OCI-LY7 (cell line): Measurements from ENCODE around the gene ARL8B. TPM values are rescaled to one million over a fixed set of nuclear protein-coding genes. Genes with fewer than 3 reads are reported as not detected.

Experiments
- BruUV-seq: library from RNA; stranded (reverse); fragments of 400-500 nt; replicated peaks from 2 replicates; lab custom pipeline; 2021; lab: Mats Ljungman, UMichigan
- CTCF ChIA-PET: fragments of 300-600 bp; sonication (Branson Sonifier 250); formaldehyde crosslinking; loops from one replicate; lab custom pipeline; 2022; ENCODE audit warnings: antibody characterized with exemption; ENCODE audit not compliant: unreplicated experiment; lab: Charles Lee
- POLR2A ChIA-PET: fragments of 300-600 bp; sonication (Branson Sonifier 250); formaldehyde crosslinking; loops from one replicate; lab custom pipeline; 2022; ENCODE audit warnings: antibody characterized with exemption; lab: Charles Lee
- DNase-seq: peaks from one replicate; pipeline ENCODE4 v3.0.0-alpha.2; 2015; ENCODE audit warnings: low spot score
- H2AFZ ChIP-seq: fragments of 200-600 bp; sonication (generic), shearing (Covaris generic); 2 replicates; pipeline ENCODE4 v1.6.1; 2014; ENCODE audit warnings: mild to moderate bottlenecking, antibody characterized with exemption, low read length, moderate library complexity
- H3K27ac ChIP-seq: fragments of 200-600 bp; sonication (generic); 2 replicates; pipeline ENCODE4 v1.5.1; 2014; ENCODE audit warnings: mixed run types, low read depth, mild to moderate bottlenecking, moderate library complexity, low read length, inconsistent platforms; ENCODE audit not compliant: poor library complexity, severe bottlenecking
- H3K36me3 ChIP-seq: fragments of 200-600 bp; sonication (generic); 2 replicates; pipeline ENCODE4 v1.6.1; 2014; ENCODE audit warnings: mild to moderate bottlenecking, antibody characterized with exemption, low read length, moderate library complexity, mixed read lengths; ENCODE audit not compliant: insufficient read depth
- H3K4me1 ChIP-seq: fragments of 200-600 bp; sonication (generic); 2 replicates; pipeline ENCODE4 v1.5.1; 2014; ENCODE audit warnings: mild to moderate bottlenecking, low read length; ENCODE audit not compliant: insufficient read depth, poor library complexity, severe bottlenecking
- H3K4me2 ChIP-seq: fragments of 200-600 bp; sonication (generic); 2 replicates; pipeline ENCODE4 v1.6.1; 2014; ENCODE audit warnings: mild to moderate bottlenecking, low read length
- H3K4me3 ChIP-seq: fragments of 200-600 bp; sonication (generic); 2 replicates; pipeline ENCODE4 v1.5.1; 2014; ENCODE audit warnings: mild to moderate bottlenecking, low read depth, low read length; ENCODE audit not compliant: poor library complexity, severe bottlenecking
- H3K79me2 ChIP-seq: fragments of 200-600 bp; sonication (generic); 2 replicates; pipeline ENCODE4 v1.6.1; 2016; ENCODE audit warnings: low read depth, mild to moderate bottlenecking, low read length, moderate library complexity, mixed read lengths; ENCODE audit not compliant: insufficient read depth
- H3K9me2 ChIP-seq: fragments of 200-600 bp; sonication (generic); 2 replicates; pipeline ENCODE4 v1.6.1; 2016; ENCODE audit warnings: mild to moderate bottlenecking, low read length, mixed read lengths; ENCODE audit not compliant: insufficient read depth
- H3K9me3 ChIP-seq: fragments of 200-600 bp; sonication (generic); 2 replicates; pipeline ENCODE4 v1.6.1; 2014; ENCODE audit warnings: mild to moderate bottlenecking, mixed run types, low read length, mixed read lengths
- H4K20me1 ChIP-seq: fragments of 200-600 bp; sonication (generic); 2 replicates; pipeline ENCODE4 v1.6.1; 2014; ENCODE audit warnings: mild to moderate bottlenecking, antibody characterized with exemption, low read length, moderate library complexity, mixed read lengths; ENCODE audit not compliant: insufficient read depth
- EZH2phosphoT487 ChIP-seq: fragments of 200-600 bp; sonication (generic); IDR thresholded peaks from 2 replicates; pipeline ENCODE4 v1.6.1; 2018; ENCODE audit warnings: low read depth, borderline replicate concordance, mild to moderate bottlenecking, mixed run types, antibody characterized with exemption, low read length, moderate library complexity, mixed read lengths
- intact Hi-C: fragments of 100-400 bp; cut with micrococcal nuclease; formaldehyde crosslinking; loops from one replicate; pipeline ENCODE4 v1.10.0; 2022; ENCODE audit not compliant: unreplicated experiment
- total RNA-seq, 2 experiments: library from RNA; depleted of rRNA in 1 of 2; stranded (reverse); fragments of >200 nt in 1 of 2; shearing (Covaris generic) in 1 of 2; gene quantifications; 2 replicates each; pipeline ENCODE4 v1.2.3, GENCODE V29; 2014 to 2022
- TF ChIP-seq, protein P1 (sequence below): fragments of 200-600 bp; sonication (generic); conservative IDR thresholded peaks from 2 replicates; pipeline ENCODE4 v1.5.1; 2014; ENCODE audit warnings: mild to moderate bottlenecking, antibody characterized with exemption, low read length, moderate library complexity, mixed read lengths

Gene ARL8B
- total RNA-seq, 2 experiments from 2014 or later = 27.1 to 60.4 TPM

DNA sequence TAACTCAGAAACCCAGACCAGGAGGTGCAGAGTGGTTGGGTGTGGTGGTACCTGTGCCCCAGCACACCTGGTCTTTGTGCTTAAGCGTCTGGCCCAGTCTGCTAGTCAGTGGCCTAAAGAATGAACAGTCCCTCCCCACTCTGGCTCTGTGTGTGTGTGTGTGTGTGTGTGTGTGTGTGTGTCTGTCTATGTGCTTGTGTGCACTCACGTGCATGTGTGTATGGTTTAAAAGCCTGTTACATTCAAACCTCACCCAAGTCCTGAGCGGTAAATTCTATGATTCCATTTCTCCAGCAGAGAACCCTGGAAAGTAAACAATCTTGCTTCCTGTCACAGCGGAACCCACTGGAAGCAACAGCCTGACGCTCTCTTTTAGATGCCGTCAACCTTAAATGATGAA lies 99.6 kb downstream of the ARL8B start:
- Histone ChIP-seq H2AFZ (no peak overlapping the region), H3K79me2 (no peaks in the 10 kb centered on the region), H3K36me3 (peaks cover 62% of the 10 kb centered on the region), H3K4me1 (no peaks in the 10 kb centered on the region), H3K4me3 (no peak overlapping the region), H3K27ac (peak overlapping the region; percentile 14), H3K4me2 (no peak overlapping the region), H4K20me1 (no peaks in the 10 kb centered on the region), H3K9me2 (no peaks in the 10 kb centered on the region), H3K9me3 (no peaks in the 10 kb centered on the region)
- intact Hi-C loops = no loop called here
- TF ChIP-seq, protein P1, sequence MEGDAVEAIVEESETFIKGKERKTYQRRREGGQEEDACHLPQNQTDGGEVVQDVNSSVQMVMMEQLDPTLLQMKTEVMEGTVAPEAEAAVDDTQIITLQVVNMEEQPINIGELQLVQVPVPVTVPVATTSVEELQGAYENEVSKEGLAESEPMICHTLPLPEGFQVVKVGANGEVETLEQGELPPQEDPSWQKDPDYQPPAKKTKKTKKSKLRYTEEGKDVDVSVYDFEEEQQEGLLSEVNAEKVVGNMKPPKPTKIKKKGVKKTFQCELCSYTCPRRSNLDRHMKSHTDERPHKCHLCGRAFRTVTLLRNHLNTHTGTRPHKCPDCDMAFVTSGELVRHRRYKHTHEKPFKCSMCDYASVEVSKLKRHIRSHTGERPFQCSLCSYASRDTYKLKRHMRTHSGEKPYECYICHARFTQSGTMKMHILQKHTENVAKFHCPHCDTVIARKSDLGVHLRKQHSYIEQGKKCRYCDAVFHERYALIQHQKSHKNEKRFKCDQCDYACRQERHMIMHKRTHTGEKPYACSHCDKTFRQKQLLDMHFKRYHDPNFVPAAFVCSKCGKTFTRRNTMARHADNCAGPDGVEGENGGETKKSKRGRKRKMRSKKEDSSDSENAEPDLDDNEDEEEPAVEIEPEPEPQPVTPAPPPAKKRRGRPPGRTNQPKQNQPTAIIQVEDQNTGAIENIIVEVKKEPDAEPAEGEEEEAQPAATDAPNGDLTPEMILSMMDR = no peak
- TF ChIP-seq EZH2phosphoT487 = no peak
- DNase-seq = no peak
- POLR2A ChIA-PET = no interaction called here
- no TSS peak for BruUV-seq
- CTCF ChIA-PET = no interaction called here

DNA sequence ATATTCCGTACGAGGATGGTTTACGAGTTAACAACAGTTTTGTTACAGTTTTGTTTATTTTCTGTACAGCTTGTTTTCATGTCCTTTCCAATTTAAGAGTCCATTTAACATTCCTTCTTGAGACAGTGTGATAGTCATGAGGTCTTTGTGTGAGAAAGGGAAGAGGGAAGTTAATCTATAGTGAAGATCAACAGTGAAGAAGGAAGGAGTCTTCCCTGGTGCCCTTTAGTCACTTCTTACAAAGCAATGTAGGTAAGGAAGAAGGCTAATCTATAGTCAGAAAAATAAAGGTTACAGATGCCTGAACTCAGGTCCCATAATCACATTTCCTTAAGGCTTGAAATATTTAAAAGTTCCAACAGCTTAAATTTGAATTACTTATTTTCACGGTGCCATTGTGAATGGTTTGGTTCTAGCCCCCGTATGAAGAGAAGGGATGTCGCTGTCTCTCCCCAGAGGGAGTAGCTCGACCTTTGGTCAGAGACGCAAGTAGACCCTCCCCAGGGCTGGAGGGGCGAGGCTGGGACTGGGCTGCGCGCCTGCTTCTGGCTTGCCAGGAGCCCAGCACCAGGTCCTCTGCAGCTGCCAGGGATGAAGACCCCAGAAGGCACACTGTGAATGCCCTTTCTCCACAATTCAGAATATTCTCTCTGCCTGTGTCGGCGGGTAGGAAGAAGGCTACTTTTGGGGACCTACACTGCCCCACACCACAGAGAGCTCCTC lies 100.4 kb downstream of the ARL8B start:
- TF ChIP-seq EZH2phosphoT487 = no peak
- TF ChIP-seq, protein P1 = no peak
- no peak overlapping the region for H3K4me3 ChIP-seq
- H3K4me2 ChIP-seq = no peak overlapping the region
- H3K9me3 ChIP-seq = no peaks in the 10 kb centered on the region
- no peaks in the 10 kb centered on the region for H3K9me2 ChIP-seq
- no TSS peak for BruUV-seq
- no peaks in the 10 kb centered on the region for H4K20me1 ChIP-seq
- no peaks in the 10 kb centered on the region for H3K4me1 ChIP-seq
- H3K27ac ChIP-seq = no peak overlapping the region
- DNase-seq = no peak
- no peak overlapping the region for H2AFZ ChIP-seq
- peaks cover 55% of the 10 kb centered on the region for H3K36me3 ChIP-seq
- CTCF ChIA-PET = no interaction called here
- H3K79me2 ChIP-seq = no peaks in the 10 kb centered on the region
- intact Hi-C loops = no loop called here
- POLR2A ChIA-PET = interaction anchor here (0.6 to 0.7 kb wide), 2 partner anchors 86 to 126 kb away, joined by 3 read pairs; no protein-coding TSS in a partner anchor

DNA sequence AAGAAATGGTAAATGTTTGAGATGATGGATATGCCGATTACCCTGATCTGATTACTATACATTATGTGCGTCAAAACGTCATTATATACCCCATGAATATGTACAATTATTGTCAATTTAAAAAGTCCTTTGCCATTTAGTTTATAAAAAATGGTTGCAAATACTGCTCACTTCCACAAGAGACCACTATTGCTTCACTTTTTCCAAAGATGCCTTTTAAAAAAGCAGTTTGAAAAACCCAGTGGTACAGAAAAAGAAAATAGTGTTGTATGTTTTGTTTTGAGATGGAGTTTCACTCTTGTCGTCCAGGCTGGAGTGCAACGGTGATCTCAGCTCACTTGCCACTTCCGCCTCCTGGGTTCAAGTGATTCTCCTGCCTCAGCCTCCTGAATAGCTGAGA lies 104.7 kb downstream of the ARL8B start:
- peak; percentile 49 for DNase-seq
- BruUV-seq = no TSS peak
- intact Hi-C loops = loop anchor here (5.0 kb wide), 1 partner anchor 201 kb away; no protein-coding TSS in a partner anchor

More for the DNA sequence above, 104.7 kb downstream of the ARL8B start:
- TF ChIP-seq EZH2phosphoT487 = no peak
- TF ChIP-seq, protein P1 = peak; percentile 72
- ChIA-PET POLR2A (interaction anchor here (0.6 kb wide), 1 partner anchor 1196 kb away, joined by 3 read pairs; no protein-coding TSS in a partner anchor), CTCF (no interaction called here)
- Histone ChIP-seq H3K36me3 (peaks cover 13% of the 10 kb centered on the region), H3K4me1 (peaks cover 9% of the 10 kb centered on the region), H3K27ac (no peak overlapping the region), H3K9me3 (no peaks in the 10 kb centered on the region), H3K4me3 (no peak overlapping the region), H3K79me2 (no peaks in the 10 kb centered on the region), H3K4me2 (no peak overlapping the region), H3K9me2 (no peaks in the 10 kb centered on the region), H4K20me1 (no peaks in the 10 kb centered on the region), H2AFZ (no peak overlapping the region)
